Fibroblast of skin of right biceps (primary cell): ENCODE data around the gene KCNJ1.

ENCODE experiments used
- DNase-seq: peaks from one replicate; pipeline ENCODE4 v3.0.0-alpha.2; 2013

The KCNJ1 gene

GRCh38 chr11:128819198-128819597 lies 47.9 kb downstream of the KCNJ1 start:
- DNase-seq = no peak

GRCh38 chr11:128814856-128815705 lies 52.0 kb downstream of the KCNJ1 start:
- peak; percentile 95 for DNase-seq

GRCh38 chr11:128813729-128814128 lies 53.4 kb downstream of the KCNJ1 start:
- DNase-seq = no peak

- DNase-seq = no peak
Observed at GRCh38 chr11:128810784-128811514, 56.1 kb downstream of the KCNJ1 start.

GRCh38 chr11:128809128-128809527 lies 58.0 kb downstream of the KCNJ1 start:
- no peak for DNase-seq

- DNase-seq = no peak
Observed at GRCh38 chr11:128807909-128808308, 59.2 kb downstream of the KCNJ1 start.

- DNase-seq = peak; percentile 47
Observed at GRCh38 chr11:128806506-128807261, 60.4 kb downstream of the KCNJ1 start.

- peak; percentile 82 for DNase-seq
Observed at GRCh38 chr11:128804481-128804880, 62.6 kb downstream of the KCNJ1 start.

GRCh38 chr11:128803449-128804245 lies 63.4 kb downstream of the KCNJ1 start:
- DNase-seq = no peak

- DNase-seq = no peak
Observed at GRCh38 chr11:128803011-128803410, 64.1 kb downstream of the KCNJ1 start.

GRCh38 chr11:128802358-128802981 lies 64.6 kb downstream of the KCNJ1 start:
- peak; percentile 36 for DNase-seq

- DNase-seq = no peak
Observed at GRCh38 chr11:128800871-128801417, 66.2 kb downstream of the KCNJ1 start.

- DNase-seq = peak; percentile 79
Observed at GRCh38 chr11:128796270-128796669, 70.8 kb downstream of the KCNJ1 start.

- DNase-seq = peak; percentile 76
Observed at GRCh38 chr11:128790196-128790595, 76.9 kb downstream of the KCNJ1 start.

GRCh38 chr11:128789497-128790150 lies 77.5 kb downstream of the KCNJ1 start:
- DNase-seq = peak; percentile 26
